Peyer's patch (tissue), 4 donors: ENCODE results near the gene GM2A.

ENCODE experiments used
- CTCF ChIP-seq, 6 experiments: fragments of 450-650 bp in 4 of 6; fragments of 200-600 bp in 2 of 6; sonication (generic) in 1 of 6; IDR thresholded peaks; one replicate each; pipeline ENCODE4 v1.5.1; 2017 to 2019; ENCODE audit warnings: antibody characterized with exemption in 6 of 6, mild to moderate bottlenecking in 3 of 6, moderate library complexity in 1 of 6
- POLR2A ChIP-seq, 2 donors: fragments of 450-650 bp; IDR thresholded peaks; one replicate each; pipeline ENCODE4 v1.5.1; 2017; ENCODE audit warnings: antibody characterized with exemption in 2 of 2, mild to moderate bottlenecking in 2 of 2, moderate library complexity in 2 of 2

- TF ChIP-seq CTCF (IDR thresholded peaks at IDR 0.05) (no peak), POLR2A (IDR thresholded peaks at IDR 0.05) (no peak)
These were observed 30.3 kb downstream of the GM2A start for GRCh38 chr5:151283120-151283825.
